ENCODE results near the gene TTLL5.

DNA sequence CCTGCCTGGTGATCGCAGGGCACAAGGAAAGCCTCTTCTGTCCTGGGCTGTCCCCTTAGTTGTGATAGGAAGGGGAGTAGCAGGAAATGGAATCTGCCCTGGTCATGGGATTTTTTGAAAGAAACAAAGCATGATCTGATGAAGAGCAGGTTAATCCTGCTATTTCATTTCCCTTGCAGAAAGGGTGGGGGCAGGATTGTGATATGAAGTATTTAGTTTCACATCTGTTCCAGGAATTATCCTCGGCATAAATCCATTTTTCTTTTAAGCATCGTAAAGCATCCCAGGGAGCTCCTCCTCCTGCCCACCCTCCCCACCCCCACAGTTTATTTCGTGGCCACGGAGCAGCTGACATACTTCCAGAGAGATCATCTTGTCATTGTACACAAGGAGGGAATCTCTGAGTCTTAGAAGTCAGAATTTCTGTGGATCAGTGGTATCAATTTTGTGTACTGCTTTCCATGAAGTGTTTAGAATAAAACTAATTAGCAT is 267.7 kb downstream of the TTLL5 start:
- TF ChIP-seq EZH2 (IDR thresholded peaks at IDR 0.05; ENCODE audit: low read length, unreplicated experiment), result no peak
- TF ChIP-seq, protein P1, sequence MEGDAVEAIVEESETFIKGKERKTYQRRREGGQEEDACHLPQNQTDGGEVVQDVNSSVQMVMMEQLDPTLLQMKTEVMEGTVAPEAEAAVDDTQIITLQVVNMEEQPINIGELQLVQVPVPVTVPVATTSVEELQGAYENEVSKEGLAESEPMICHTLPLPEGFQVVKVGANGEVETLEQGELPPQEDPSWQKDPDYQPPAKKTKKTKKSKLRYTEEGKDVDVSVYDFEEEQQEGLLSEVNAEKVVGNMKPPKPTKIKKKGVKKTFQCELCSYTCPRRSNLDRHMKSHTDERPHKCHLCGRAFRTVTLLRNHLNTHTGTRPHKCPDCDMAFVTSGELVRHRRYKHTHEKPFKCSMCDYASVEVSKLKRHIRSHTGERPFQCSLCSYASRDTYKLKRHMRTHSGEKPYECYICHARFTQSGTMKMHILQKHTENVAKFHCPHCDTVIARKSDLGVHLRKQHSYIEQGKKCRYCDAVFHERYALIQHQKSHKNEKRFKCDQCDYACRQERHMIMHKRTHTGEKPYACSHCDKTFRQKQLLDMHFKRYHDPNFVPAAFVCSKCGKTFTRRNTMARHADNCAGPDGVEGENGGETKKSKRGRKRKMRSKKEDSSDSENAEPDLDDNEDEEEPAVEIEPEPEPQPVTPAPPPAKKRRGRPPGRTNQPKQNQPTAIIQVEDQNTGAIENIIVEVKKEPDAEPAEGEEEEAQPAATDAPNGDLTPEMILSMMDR (conservative IDR thresholded peaks at IDR 0.05; ENCODE audit: low read depth, low read length), result no peak

Measured in PC-3 (cell line).